Heart right ventricle (tissue), 16 donors: ENCODE data around the gene ORC1. TPM values are rescaled to one million over a fixed set of nuclear protein-coding genes. Genes with fewer than 3 reads are reported as not detected.

ENCODE experiments used
- ATAC-seq, 8 donors: fragments of 200-7000 bp; cut with Tn5 transposase; one replicate each; pipeline ENCODE4 v1.9.1; 2020; ENCODE audit warnings: mild to moderate bottlenecking in 8 of 8, moderate library complexity in 8 of 8, moderate number of reproducible peaks in 1 of 8
- DNase-seq, 2 donors: peaks; one replicate each; pipeline ENCODE4 v3.0.0-alpha.2; 2020
- H3K27ac ChIP-seq, 10 donors: fragments of 200-600 bp; sonication (generic) in 2 of 10; one replicate each; pipeline versions ENCODE4 v1.5.0 to v1.8.0; 2020 to 2022; ENCODE audit warnings: mild to moderate bottlenecking in 3 of 10
- H3K27me3 ChIP-seq, 7 donors: fragments of 200-600 bp; one replicate each; pipeline ENCODE4 v1.8.0; 2021 to 2022; ENCODE audit warnings: mild to moderate bottlenecking in 2 of 7
- H3K36me3 ChIP-seq, 9 donors: fragments of 200-600 bp; sonication (generic) in 1 of 9; one replicate each; pipeline versions ENCODE4 v1.5.0 to v1.8.0; 2020 to 2022; ENCODE audit warnings: mild to moderate bottlenecking in 2 of 9
- H3K4me1 ChIP-seq, 9 donors: fragments of 200-600 bp; sonication (generic) in 1 of 9; one replicate each; pipeline versions ENCODE4 v1.5.0 to v1.8.0; 2020 to 2022; ENCODE audit warnings: mild to moderate bottlenecking in 4 of 9
- H3K4me3 ChIP-seq, 10 donors: fragments of 200-600 bp; sonication (generic) in 2 of 10; one replicate each; pipeline versions ENCODE4 v1.5.0 to v1.8.0; 2020 to 2022; ENCODE audit warnings: mild to moderate bottlenecking in 7 of 10, moderate library complexity in 2 of 10
- H3K9me3 ChIP-seq, 11 donors: fragments of 200-600 bp in 10 of 11; sonication (generic) in 2 of 11; one replicate each; pipeline versions ENCODE4 v1.5.0 to v1.8.0; 2013 to 2022; ENCODE audit warnings: mild to moderate bottlenecking in 2 of 11, control low read depth in 1 of 11, moderate library complexity in 1 of 11
- CTCF ChIP-seq, 9 donors: fragments of 200-600 bp; sonication (generic) in 2 of 9; IDR thresholded peaks; one replicate each; pipeline versions ENCODE4 v1.5.0 to v1.8.0; 2021 to 2022; ENCODE audit warnings: antibody characterized with exemption in 9 of 9, mild to moderate bottlenecking in 5 of 9, moderate library complexity in 1 of 9
- WGBS, 2 donors: extraction: QIAGEN DNeasy Blood & Tissue Kit; methylation state at CpG; one replicate each; pipeline ENCODE4 v1.1.7; 2013; ENCODE audit warnings: inconsistent platforms in 1 of 2; 5-methylcytosine and 5-hydroxymethylcytosine counted together
- intact Hi-C, 10 donors: fragments of 100-400 bp; cut with DNase I; formaldehyde crosslinking; loops; one replicate each; pipeline versions ENCODE4 v1.11.1 to v1.14.2; 2022
- polyA plus RNA-seq, 2 donors: library from polyadenylated mRNA; stranded (reverse); fragments of 200-250 nt; gene quantifications; one replicate each; pipeline ENCODE4 v1.2.3, GENCODE V29; 2013
- total RNA-seq, 10 donors: library from RNA; stranded (reverse); fragmentation: NEBNext Ultra II Directional in 3 of 10; extraction: Animal tissue kit (Norgen Biotek cat#: 25700) in 3 of 10; gene quantifications; one replicate each; pipeline versions ENCODE4 v1.2.1 to v1.2.4, GENCODE V29; 2021 to 2023
- donor health status: Arrhythmogenic right ventricular cardiomyopathy.
- donor health status: ischemic (EF 13 %, LVEDD 7.1; RV severe dilation, severe dysfunction).
- donor health status: healthy with polysubstance abuse.
- donor health status: DM: no; HTN: yes; CAD: no.
- donor health status: DM: no; HTN: no; CAD: no.
- donor health status: ischemic (EF 25% LVEDD 6.9; RV normal size, moderate dysfunction).
- donor health status: ischemic (EF 25% LVEDD 5.7; RV mildly dilated, moderate dysfunction).
- donor health status: healthy.
- donor health status: DM: yes; HTN: yes; CAD: no.
- donor health status: Ischemic cardiomyopathy.
- donor health status: ischemic (EF 35%, LVEDD 5.7; RV mildly dilated, moderate dysfunction).
- donor health status: nonischemic (EF 11% LVEDD 7.7; RV severe dilation, severe dysfunction).
- donor health status: DM: yes; HTN: yes; CAD: no.
- donor health status: PGD.
- donor health status: ischemic (EF 29% LVEDD 5.4; RV normal size, mild dysfunction).
- donor health status: nonischemic (EF 23%, LVEDD 6.1; RV moderate dilation, normal function).

ORC1 gene
- total and polyA plus RNA-seq, 12 donors = 0.08 to 0.90 (median 0.22) TPM; not detected in 3

- TF ChIP-seq CTCF (IDR thresholded peaks at IDR 0.05) = no peak
- Histone ChIP-seq H3K27ac (peak overlapping the region in 9 of 10 donors; percentile 83 to 99 (median 90)), H3K27me3 (peaks cover 0 to 10% (median 0%) of the 10 kb centered on the region in 7 donors), H3K9me3 (no peaks in the 10 kb centered on the region), H3K4me3 (peak overlapping the region; percentile 48 to 98 (median 85)), H3K4me1 (peaks cover 0 to 26% (median 12%) of the 10 kb centered on the region in 9 donors), H3K36me3 (peaks cover 0 to 30% (median 10%) of the 10 kb centered on the region in 9 donors)
- ATAC-seq (no peak), DNase-seq (no peak)
- 14 to 19% methylated on average over 8 of the region's 8 CpGs for WGBS, 2 donors
- intact Hi-C loops = loop anchor here in 5 of 10 donors (1.0 to 10.0 kb wide), 4 partner anchors 38 to 321 kb away; partner anchors contain the start of genes ORC1 (in 3 of the 5) and PRPF38A (in 3 of the 5)
Observed at GRCh38 chr1:52366517-52366827, 37.8 kb downstream of the ORC1 start.

- H3K36me3 ChIP-seq = peaks cover 0 to 34% (median 14%) of the 10 kb centered on the region in 9 donors
Observed at GRCh38 chr1:52365746-52366516, 38.3 kb downstream of the ORC1 start, which contains the start of gene CC2D1B. TSS of gene CC2D1B (minus strand) at chr1:52366205. CDS start at chr1:52364620, 1,585 bp downstream.

GRCh38 chr1:52365071-52365745 lies 39.0 kb downstream of the ORC1 start:
- no peak for TF ChIP-seq CTCF (IDR thresholded peaks at IDR 0.05)
- H3K27ac ChIP-seq = peak overlapping the region; percentile 46 to 99 (median 90)
- no peaks in the 10 kb centered on the region for H3K9me3 ChIP-seq
- 8 to 9% methylated on average over 22 of the region's 22 CpGs for WGBS, 2 donors
- DNase-seq (peak; percentile 38 to 57), ATAC-seq (peak in 7 of 8 donors; percentile 1 to 25 (median 10))
- H3K27me3 ChIP-seq = peaks cover 0 to 10% (median 0%) of the 10 kb centered on the region in 7 donors
- H3K36me3 ChIP-seq = peaks cover 0 to 41% (median 21%) of the 10 kb centered on the region in 9 donors
- intact Hi-C loops = loop anchor here in 2 of 10 donors (5.0 to 10.0 kb wide), 2 partner anchors 320 to 322 kb away; no protein-coding TSS in a partner anchor
- peaks cover 0 to 26% (median 12%) of the 10 kb centered on the region in 9 donors for H3K4me1 ChIP-seq
- H3K4me3 ChIP-seq = peak overlapping the region; percentile 48 to 98 (median 85)

More at GRCh38 chr1:52365746-52366516, 38.3 kb downstream of the ORC1 start, which contains the start of gene CC2D1B:
- Histone ChIP-seq H3K27ac (peak within 1 kb of the TSS; percentile 46 to 99 (median 90)), H3K4me3 (peak within 1 kb of the TSS; percentile 48 to 98 (median 85)), H3K4me1 (peaks cover 0 to 26% (median 12%) of the 10 kb centered on the region in 9 donors), H3K9me3 (no peaks in the 10 kb centered on the region), H3K27me3 (peaks cover 0 to 10% (median 0%) of the 10 kb centered on the region in 7 donors)
- WGBS, 2 donors = 0 to 1% methylated on average over 77 to 92 of the region's 92 CpGs
- peak in 5 of 9 donors; percentile 22 to 48 (median 29) for TF ChIP-seq CTCF (IDR thresholded peaks at IDR 0.05)
- intact Hi-C loops = loop anchor here in 5 of 10 donors (1.0 to 10.0 kb wide), 4 partner anchors 38 to 321 kb away; partner anchors contain the start of genes ORC1 (in 3 of the 5) and PRPF38A (in 3 of the 5)
- DNase-seq = peak; percentile 97 to 99
- ATAC-seq = peak; percentile 95 to 98 (median 97)
